Keratinocyte (primary cell): ENCODE data around the gene RNF31. TPM values are rescaled to one million over a fixed set of nuclear protein-coding genes. Genes with fewer than 3 reads are reported as not detected.

ENCODE experiments used
- DNase-seq: peaks from one replicate; pipeline ENCODE4 v3.0.0-alpha.2; 2011; ENCODE audit warnings: low read depth, missing footprints, low spot score
- FAIRE-seq: peaks from 2 replicates; lab custom pipeline; 2011; peaks lifted over from hg19 to GRCh38; lab: Jason Lieb, UNC
- H2AFZ ChIP-seq: 2 replicates; pipeline ENCODE4 v1.6.0; 2012; ENCODE audit warnings: low read length, control low read depth, inconsistent platforms; ENCODE audit not compliant: control insufficient read depth
- H3K27ac ChIP-seq: 2 replicates; pipeline ENCODE4 v1.5.1; 2011; ENCODE audit warnings: low read length; ENCODE audit not compliant: control insufficient read depth, insufficient read depth
- H3K27me3 ChIP-seq: 3 replicates; pipeline ENCODE4 v1.6.0; 2011; ENCODE audit warnings: low read length; ENCODE audit not compliant: control insufficient read depth, insufficient read depth; ENCODE audit errors: extremely low read depth
- H3K36me3 ChIP-seq, 2 experiments: 2 replicates in 1 of 2; 3 replicates in 1 of 2; pipeline ENCODE4 v1.5.1; 2011; ENCODE audit warnings: low read length in 2 of 2, mild to moderate bottlenecking in 1 of 2; ENCODE audit not compliant: control insufficient read depth in 2 of 2, insufficient read depth in 2 of 2; ENCODE audit errors: extremely low read depth in 1 of 2
- H3K4me1 ChIP-seq: 3 replicates; pipeline ENCODE4 v1.5.1; 2011; ENCODE audit warnings: low read length; ENCODE audit not compliant: control insufficient read depth, insufficient read depth; ENCODE audit errors: extremely low read depth
- H3K4me2 ChIP-seq: 3 replicates; pipeline ENCODE4 v1.6.0; 2011; ENCODE audit warnings: low read depth, low read length; ENCODE audit not compliant: control insufficient read depth, insufficient read depth; ENCODE audit errors: extremely low read depth
- H3K4me3 ChIP-seq, 3 experiments: fragments of 200-600 bp in 1 of 3; sonication (generic) in 1 of 3; 2 replicates in 2 of 3; 3 replicates in 1 of 3; pipeline ENCODE4 v1.5.1; 2011 to 2016; ENCODE audit warnings: low read length in 3 of 3, mild to moderate bottlenecking in 3 of 3, control low read depth in 2 of 3, inconsistent platforms in 1 of 3, low read depth in 1 of 3, mixed read lengths in 1 of 3, mixed run types in 1 of 3, moderate library complexity in 1 of 3; ENCODE audit not compliant: control insufficient read depth in 2 of 3, insufficient read depth in 2 of 3; ENCODE audit errors: extremely low read depth in 1 of 3
- H3K79me2 ChIP-seq: 2 replicates; pipeline ENCODE4 v1.6.0; 2012; ENCODE audit warnings: low read length; ENCODE audit not compliant: control insufficient read depth, insufficient read depth
- H3K9ac ChIP-seq: 3 replicates; pipeline ENCODE4 v1.6.0; 2011; ENCODE audit warnings: low read length; ENCODE audit not compliant: control insufficient read depth, insufficient read depth; ENCODE audit errors: extremely low read depth
- H3K9me1 ChIP-seq: 3 replicates; pipeline ENCODE4 v1.6.0; 2011; ENCODE audit warnings: low read length; ENCODE audit not compliant: control insufficient read depth, insufficient read depth; ENCODE audit errors: extremely low read depth
- H3K9me3 ChIP-seq: 2 replicates; pipeline ENCODE4 v1.5.1; 2012; ENCODE audit warnings: low read depth, low read length; ENCODE audit not compliant: control insufficient read depth
- H4K20me1 ChIP-seq: 3 replicates; pipeline ENCODE4 v1.6.0; 2011; ENCODE audit warnings: low read length; ENCODE audit not compliant: control insufficient read depth, insufficient read depth; ENCODE audit errors: extremely low read depth
- CTCF ChIP-seq, 3 experiments: IDR thresholded peaks in 1 of 3; conservative IDR thresholded peaks in 1 of 3; optimal IDR thresholded peaks in 1 of 3; 2 replicates in 2 of 3; 3 replicates in 1 of 3; pipeline versions ENCODE3 to v1.5.1; 2011; ENCODE audit warnings: low read length in 3 of 3, mild to moderate bottlenecking in 3 of 3, moderate library complexity in 2 of 3, control low read depth in 1 of 3, inconsistent platforms in 1 of 3; ENCODE audit not compliant: insufficient read depth in 2 of 3; ENCODE audit errors: extremely low read depth in 1 of 3
- EZH2 ChIP-seq: IDR thresholded peaks from one replicate; pipeline ENCODE4 v1.6.1; 2012; ENCODE audit warnings: inconsistent platforms, mild to moderate bottlenecking, low read length, moderate library complexity
- dilution Hi-C: fragments of 300-500 bp; cut with MboI; formaldehyde crosslinking; loops from one replicate; pipeline ENCODE4 v1.7.0; 2020; ENCODE audit warnings: low sequenced_read_pairs; ENCODE audit not compliant: extremely low pct_ligation_motif_present
- polyA plus RNA-seq, 5 experiments: library from polyadenylated mRNA; depleted of rRNA in 3 of 5; stranded (reverse) in 3 of 5; stranded (forward) in 1 of 5; unstranded in 1 of 5; fragments of >200 nt; gene quantifications; 1 replicate in 1 of 5; 2 replicates in 3 of 5; 3 replicates in 1 of 5; pipeline versions ENCODE4 v1.2.1 to v1.2.3, GENCODE V29; 2011 to 2012; ENCODE audit warnings: missing spikeins in 2 of 5, low read depth in 1 of 5, low replicate concordance in 1 of 5

RNF31 gene
- polyA plus RNA-seq, 1 donor (not counting 4 experiments of a cell fraction or from before 2014, with no cell fraction given): 17.4 TPM

GRCh38 chr14:24110060-24110459 is 37.2 kb upstream of the RNF31 start:
- TF ChIP-seq CTCF (optimal IDR thresholded peaks at IDR 0.05 in 1 of 3, IDR thresholded peaks at IDR 0.05 in 1 of 3, conservative IDR thresholded peaks at IDR 0.05 in 1 of 3; ENCODE audit: extremely low read depth in 1 of 3, insufficient read depth in 2 of 3, low read length in 3 of 3) (no peak), EZH2 (no peak)
- Histone ChIP-seq H2AFZ (no peak overlapping the region), H3K4me1 (peaks cover 17% of the 10 kb centered on the region), H3K9me3 (no peaks in the 10 kb centered on the region), H3K9ac (no peak overlapping the region), H3K36me3 (no peaks in the 10 kb centered on the region), H3K4me3 (no peak overlapping the region), H3K4me2 (no peak overlapping the region), H3K27me3 (no peaks in the 10 kb centered on the region), H3K9me1 (no peaks in the 10 kb centered on the region), H3K27ac (no peak overlapping the region), H4K20me1 (no peaks in the 10 kb centered on the region), H3K79me2 (no peaks in the 10 kb centered on the region)
- dilution Hi-C loops: no loop called here
- no peak for DNase-seq
- FAIRE-seq: no peak

GRCh38 chr14:24110523-24110922 is 36.8 kb upstream of the RNF31 start:
- H4K20me1 ChIP-seq: no peaks in the 10 kb centered on the region
- H3K36me3 ChIP-seq: no peaks in the 10 kb centered on the region
- TF ChIP-seq CTCF (optimal IDR thresholded peaks at IDR 0.05 in 1 of 3, IDR thresholded peaks at IDR 0.05 in 1 of 3, conservative IDR thresholded peaks at IDR 0.05 in 1 of 3; ENCODE audit: extremely low read depth in 1 of 3, insufficient read depth in 2 of 3, low read length in 3 of 3): no peak
- TF ChIP-seq EZH2: no peak
- H3K27me3 ChIP-seq: no peaks in the 10 kb centered on the region
- dilution Hi-C loops: no loop called here
- H3K9me1 ChIP-seq: no peaks in the 10 kb centered on the region
- no peak overlapping the region for H3K4me3 ChIP-seq
- FAIRE-seq: no peak
- DNase-seq: no peak
- no peaks in the 10 kb centered on the region for H3K9me3 ChIP-seq
- no peak overlapping the region for H2AFZ ChIP-seq
- no peaks in the 10 kb centered on the region for H3K79me2 ChIP-seq
- no peak overlapping the region for H3K27ac ChIP-seq
- no peak overlapping the region for H3K9ac ChIP-seq
- peaks cover 19% of the 10 kb centered on the region for H3K4me1 ChIP-seq
- H3K4me2 ChIP-seq: no peak overlapping the region
